Breast epithelium (tissue), 4 donors: ENCODE results near the gene CNTNAP1. TPM values are rescaled to one million over a fixed set of nuclear protein-coding genes. Genes with fewer than 3 reads are reported as not detected.
A peak's percentile ranks its signal among the peaks of the same experiment; 100 is the strongest.

Experiments
- DNase-seq, 2 donors: peaks; one replicate each; pipeline ENCODE4 v3.0.0-alpha.2; 2019; ENCODE audit warnings: low spot score in 2 of 2
- H3K27ac ChIP-seq, 2 donors: fragments of 200-600 bp; sonication (generic) in 1 of 2; one replicate each; pipeline ENCODE4 v1.5.1; 2016 to 2019; ENCODE audit warnings: mild to moderate bottlenecking in 1 of 2
- H3K27me3 ChIP-seq, 2 donors: fragments of 200-600 bp; sonication (generic) in 1 of 2; one replicate each; pipeline versions ENCODE4 v1.5.1 to v1.6.0; 2017 to 2019; ENCODE audit warnings: control low read depth in 1 of 2, mild to moderate bottlenecking in 1 of 2
- H3K36me3 ChIP-seq: fragments of 200-600 bp; one replicate; pipeline ENCODE4 v1.5.1; 2019
- H3K4me1 ChIP-seq, 2 donors: fragments of 200-600 bp; sonication (generic); one replicate each; pipeline ENCODE4 v1.5.1; 2016 to 2019; ENCODE audit warnings: control low read depth in 1 of 2
- H3K4me3 ChIP-seq, 3 donors: fragments of 200-600 bp; sonication (generic); 1 replicate in 2 of 3; 2 replicates in 1 of 3; pipeline ENCODE4 v1.5.1; 2016 to 2019; ENCODE audit warnings: mild to moderate bottlenecking in 3 of 3, moderate library complexity in 2 of 3
- H3K9me3 ChIP-seq, 2 donors: fragments of 200-600 bp; sonication (generic) in 1 of 2; one replicate each; pipeline ENCODE4 v1.5.1; 2016 to 2019; ENCODE audit warnings: control low read depth in 1 of 2
- POLR2A ChIP-seq: fragments of 450-650 bp; IDR thresholded peaks from one replicate; pipeline ENCODE4 v1.6.1; 2016; ENCODE audit warnings: antibody characterized with exemption, mild to moderate bottlenecking, moderate library complexity
- POLR2AphosphoS5 ChIP-seq, 3 donors: sonication (generic); formaldehyde crosslinking; IDR thresholded peaks; one replicate each; pipeline ENCODE4 v1.6.1; 2017; ENCODE audit warnings: antibody characterized with exemption in 3 of 3
- intact Hi-C: fragments of 100-400 bp; cut with DNase I; formaldehyde crosslinking; loops from one replicate; pipeline ENCODE4 v1.15.1; 2023; ENCODE audit warnings: low total_unique reads
- total RNA-seq, 3 donors: library from RNA; depleted of rRNA; stranded (reverse); fragments of >200 nt; gene quantifications; one replicate each; pipeline ENCODE4 v1.1.0, GENCODE V29; 2016
- TF ChIP-seq, protein P1 (sequence below), 3 donors: fragments of 450-650 bp; IDR thresholded peaks; one replicate each; pipeline ENCODE4 v1.5.1; 2016 to 2017; ENCODE audit warnings: antibody characterized with exemption in 3 of 3, mild to moderate bottlenecking in 3 of 3, moderate library complexity in 3 of 3

The CNTNAP1 gene
- total RNA-seq, 3 donors from 2014 or later, result 1.8 to 4.9 (median 3.7) TPM

DNA sequence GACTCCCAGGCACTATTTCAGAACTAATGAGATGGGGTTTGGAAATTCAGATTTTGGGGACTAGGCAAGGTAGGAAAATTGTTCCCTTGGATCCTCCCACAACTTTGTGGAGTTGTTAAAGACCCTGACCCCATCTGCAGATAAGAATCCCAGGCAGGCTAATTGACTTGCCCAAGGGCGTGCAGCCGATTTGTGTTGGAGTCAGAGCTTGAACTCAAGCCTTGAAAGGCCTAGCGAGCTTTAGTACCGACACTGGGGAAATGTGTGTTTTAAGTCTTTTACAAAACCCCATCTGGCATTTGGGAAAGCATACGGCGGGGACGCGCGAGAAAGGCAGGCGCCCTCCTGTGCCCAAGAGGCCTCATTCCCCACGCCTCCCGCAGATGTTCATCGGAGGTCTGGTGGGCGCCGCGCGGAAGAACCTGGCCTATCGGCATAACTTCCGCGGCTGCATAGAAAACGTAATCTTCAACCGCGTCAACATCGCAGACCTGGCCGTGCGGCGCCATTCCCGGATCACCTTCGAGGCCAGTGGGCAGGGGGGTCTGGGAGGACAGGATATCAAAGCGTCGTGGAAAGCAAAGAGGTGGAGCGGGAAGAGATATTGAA is 4.3 kb downstream of the CNTNAP1 start:
- Histone ChIP-seq H3K36me3 (no peaks in the 10 kb centered on the region), H3K4me3 (no peak overlapping the region), H3K4me1 (peaks cover 0 to 5% of the 10 kb centered on the region in 2 donors), H3K27ac (no peak overlapping the region), H3K27me3 (no peaks in the 10 kb centered on the region), H3K9me3 (no peaks in the 10 kb centered on the region)
- DNase-seq, result no peak
- TF ChIP-seq POLR2AphosphoS5 (IDR thresholded peaks at IDR 0.05), result no peak
- TF ChIP-seq POLR2A, result no peak
- TF ChIP-seq, protein P1, sequence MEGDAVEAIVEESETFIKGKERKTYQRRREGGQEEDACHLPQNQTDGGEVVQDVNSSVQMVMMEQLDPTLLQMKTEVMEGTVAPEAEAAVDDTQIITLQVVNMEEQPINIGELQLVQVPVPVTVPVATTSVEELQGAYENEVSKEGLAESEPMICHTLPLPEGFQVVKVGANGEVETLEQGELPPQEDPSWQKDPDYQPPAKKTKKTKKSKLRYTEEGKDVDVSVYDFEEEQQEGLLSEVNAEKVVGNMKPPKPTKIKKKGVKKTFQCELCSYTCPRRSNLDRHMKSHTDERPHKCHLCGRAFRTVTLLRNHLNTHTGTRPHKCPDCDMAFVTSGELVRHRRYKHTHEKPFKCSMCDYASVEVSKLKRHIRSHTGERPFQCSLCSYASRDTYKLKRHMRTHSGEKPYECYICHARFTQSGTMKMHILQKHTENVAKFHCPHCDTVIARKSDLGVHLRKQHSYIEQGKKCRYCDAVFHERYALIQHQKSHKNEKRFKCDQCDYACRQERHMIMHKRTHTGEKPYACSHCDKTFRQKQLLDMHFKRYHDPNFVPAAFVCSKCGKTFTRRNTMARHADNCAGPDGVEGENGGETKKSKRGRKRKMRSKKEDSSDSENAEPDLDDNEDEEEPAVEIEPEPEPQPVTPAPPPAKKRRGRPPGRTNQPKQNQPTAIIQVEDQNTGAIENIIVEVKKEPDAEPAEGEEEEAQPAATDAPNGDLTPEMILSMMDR (IDR thresholded peaks at IDR 0.05), result no peak
- intact Hi-C loops, result no loop called here

DNA sequence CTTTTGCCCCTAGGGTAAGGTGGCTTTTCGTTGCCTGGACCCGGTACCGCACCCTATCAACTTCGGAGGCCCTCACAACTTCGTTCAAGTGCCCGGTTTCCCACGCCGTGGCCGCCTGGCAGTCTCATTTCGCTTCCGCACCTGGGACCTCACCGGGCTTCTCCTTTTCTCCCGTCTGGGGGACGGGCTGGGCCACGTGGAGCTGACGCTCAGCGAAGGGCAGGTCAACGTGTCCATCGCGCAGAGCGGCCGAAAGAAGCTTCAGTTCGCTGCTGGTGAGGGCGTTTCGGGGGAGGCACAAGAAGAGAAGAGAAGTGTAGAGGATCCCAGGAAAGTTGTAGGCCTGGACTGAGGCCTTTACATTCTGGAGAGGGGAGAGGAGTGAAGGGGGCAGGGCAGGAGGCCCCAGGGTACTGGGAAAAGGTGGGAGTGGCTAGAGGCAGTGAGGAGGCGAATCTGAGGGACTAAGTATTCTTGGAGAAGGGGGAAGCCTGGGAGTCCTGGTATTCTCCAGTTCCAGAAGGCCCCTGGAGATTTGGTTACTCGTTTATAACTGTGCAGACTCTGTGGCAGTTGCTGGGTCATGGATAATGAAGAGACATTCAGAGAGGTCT is 5.5 kb downstream of the CNTNAP1 start:
- Histone ChIP-seq H3K9me3 (no peaks in the 10 kb centered on the region), H3K36me3 (no peaks in the 10 kb centered on the region), H3K4me3 (no peak overlapping the region), H3K27ac (no peak overlapping the region), H3K27me3 (no peaks in the 10 kb centered on the region), H3K4me1 (peaks cover 0 to 2% of the 10 kb centered on the region in 2 donors)
- intact Hi-C loops, result no loop called here
- TF ChIP-seq POLR2AphosphoS5 (IDR thresholded peaks at IDR 0.05), result no peak
- TF ChIP-seq POLR2A, result no peak
- TF ChIP-seq, protein P1 (IDR thresholded peaks at IDR 0.05), result no peak
- DNase-seq, result no peak

DNA sequence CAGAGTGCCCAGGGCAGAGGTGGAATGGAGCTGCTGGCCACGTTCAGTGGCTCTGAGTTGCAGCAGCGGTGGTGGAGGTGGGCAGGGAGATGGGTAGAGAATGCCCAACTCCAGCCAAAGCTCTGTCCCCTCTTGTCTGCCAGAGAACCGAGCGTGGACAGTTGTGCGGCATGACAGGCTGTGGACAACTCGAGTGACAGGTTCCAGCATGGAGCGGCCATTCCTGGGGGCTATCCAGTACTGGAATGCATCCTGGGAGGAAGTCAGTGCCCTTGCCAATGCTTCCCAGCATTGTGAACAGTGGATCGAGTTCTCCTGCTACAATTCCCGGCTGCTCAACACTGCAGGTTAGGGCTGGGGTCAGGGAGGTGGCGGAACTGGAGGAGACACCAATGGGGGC is 8.3 kb downstream of the CNTNAP1 start:
- intact Hi-C loops, result no loop called here
- Histone ChIP-seq H3K4me3 (no peak overlapping the region), H3K9me3 (no peaks in the 10 kb centered on the region), H3K27me3 (no peaks in the 10 kb centered on the region), H3K36me3 (no peaks in the 10 kb centered on the region), H3K4me1 (no peaks in the 10 kb centered on the region), H3K27ac (no peak overlapping the region)
- TF ChIP-seq, protein P1 (IDR thresholded peaks at IDR 0.05), result no peak
- no peak for TF ChIP-seq POLR2AphosphoS5 (IDR thresholded peaks at IDR 0.05)
- TF ChIP-seq POLR2A, result no peak
- no peak for DNase-seq

DNA sequence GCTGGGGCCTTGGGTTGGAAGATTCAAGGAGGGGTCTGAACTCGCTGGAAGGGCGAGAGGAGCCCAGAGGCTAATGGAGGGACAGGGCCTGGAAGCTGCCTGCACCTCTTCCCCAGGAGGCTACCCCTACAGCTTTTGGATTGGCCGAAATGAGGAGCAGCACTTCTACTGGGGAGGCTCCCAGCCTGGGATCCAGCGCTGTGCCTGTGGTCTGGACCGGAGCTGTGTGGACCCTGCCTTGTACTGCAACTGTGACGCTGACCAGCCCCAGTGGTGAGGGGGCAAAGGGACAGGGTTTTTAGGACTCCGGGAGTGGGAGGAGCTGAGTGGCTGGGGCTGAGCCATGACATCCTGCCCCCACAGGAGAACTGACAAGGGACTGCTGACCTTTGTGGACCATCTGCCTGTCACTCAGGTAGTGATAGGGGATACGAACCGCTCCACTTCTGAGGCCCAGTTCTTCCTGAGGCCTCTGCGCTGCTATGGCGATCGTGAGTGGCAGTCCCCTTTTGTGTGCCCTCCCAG is 8.8 kb downstream of the CNTNAP1 start:
- DNase-seq, result no peak
- Histone ChIP-seq H3K27me3 (no peaks in the 10 kb centered on the region), H3K27ac (no peak overlapping the region), H3K4me3 (no peak overlapping the region), H3K36me3 (no peaks in the 10 kb centered on the region), H3K4me1 (no peaks in the 10 kb centered on the region), H3K9me3 (no peaks in the 10 kb centered on the region)
- intact Hi-C loops, result no loop called here
- TF ChIP-seq, protein P1 (IDR thresholded peaks at IDR 0.05), result no peak
- TF ChIP-seq POLR2A (no peak), POLR2AphosphoS5 (IDR thresholded peaks at IDR 0.05) (no peak)

DNA sequence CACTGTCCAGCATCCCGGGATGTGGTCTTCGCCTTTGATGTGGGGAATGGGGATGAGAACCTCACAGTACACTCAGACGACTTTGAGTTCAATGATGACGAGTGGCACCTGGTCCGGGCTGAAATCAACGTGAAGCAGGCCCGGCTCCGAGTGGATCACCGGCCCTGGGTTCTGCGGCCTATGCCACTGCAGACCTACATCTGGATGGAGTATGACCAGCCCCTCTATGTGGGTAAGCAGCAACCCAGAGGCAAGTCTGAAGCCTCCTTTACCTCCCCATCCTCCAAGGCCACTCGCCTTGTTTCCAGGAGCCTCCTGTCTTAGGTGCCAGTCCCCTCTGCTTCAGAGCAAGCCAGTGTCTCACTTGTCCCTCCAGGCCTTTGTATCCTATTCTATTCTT is 10.2 kb downstream of the CNTNAP1 start:
- no peak overlapping the region for H3K27ac ChIP-seq
- H3K36me3 ChIP-seq, result no peaks in the 10 kb centered on the region
- H3K4me3 ChIP-seq, result no peak overlapping the region
- H3K4me1 ChIP-seq, result no peaks in the 10 kb centered on the region
- TF ChIP-seq POLR2A (no peak), POLR2AphosphoS5 (IDR thresholded peaks at IDR 0.05) (no peak)
- TF ChIP-seq, protein P1 (IDR thresholded peaks at IDR 0.05), result no peak
- intact Hi-C loops, result no loop called here
- H3K27me3 ChIP-seq, result no peaks in the 10 kb centered on the region
- H3K9me3 ChIP-seq, result no peaks in the 10 kb centered on the region
- DNase-seq, result peak in 1 of 2 donors; percentile 34
